T47D (cell line): ENCODE data around the gene GRID2.
"Not testable (repeated sequence)": the region's sequence is repeated elsewhere in the genome, so short reads cannot be mapped to it uniquely, and the experiment has no call there.

Source experiments
- DNase-seq, 2 experiments: peaks; one replicate each; pipeline versions ENCODE4 v3.0.0 to v3.0.0-alpha.2; 2011 to 2012; ENCODE audit warnings: low read depth in 1 of 2, low spot score in 1 of 2
- JUND ChIP-seq: IDR thresholded peaks from 2 replicates; pipeline ENCODE4 v1.6.1; 2012; ENCODE audit warnings: low read depth
- in situ Hi-C: cut with HindIII; loops from 2 replicates; pipeline ENCODE4 v1.10.0; 2016; ENCODE audit warnings: low sequenced_read_pairs, low pct_unique_long_range_greater_than_20kb

Gene GRID2

DNA sequence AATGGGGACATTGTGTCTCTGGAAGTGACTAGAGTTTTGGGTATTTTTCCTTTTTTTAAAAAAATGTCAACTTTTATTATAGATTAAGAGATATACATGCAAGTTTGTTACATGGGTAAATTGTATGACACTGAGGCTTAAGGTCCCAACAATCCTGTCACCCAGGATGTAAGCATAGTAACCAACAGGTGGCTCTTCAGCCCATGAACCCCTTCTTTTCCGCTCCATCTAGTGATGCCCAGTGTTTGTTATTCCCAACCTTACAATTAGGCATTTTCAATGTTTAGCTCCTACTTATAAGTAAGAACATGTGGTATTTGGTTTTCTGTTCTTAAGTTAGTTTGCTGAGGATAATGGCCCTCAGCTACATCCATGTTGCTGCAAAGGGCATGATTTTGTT lies 102.7 kb downstream of the GRID2 start:
- in situ Hi-C loops, result no loop called here
- DNase-seq, result peak in 1 of 2 experiments; percentile 3
- TF ChIP-seq JUND, result no peak

DNA sequence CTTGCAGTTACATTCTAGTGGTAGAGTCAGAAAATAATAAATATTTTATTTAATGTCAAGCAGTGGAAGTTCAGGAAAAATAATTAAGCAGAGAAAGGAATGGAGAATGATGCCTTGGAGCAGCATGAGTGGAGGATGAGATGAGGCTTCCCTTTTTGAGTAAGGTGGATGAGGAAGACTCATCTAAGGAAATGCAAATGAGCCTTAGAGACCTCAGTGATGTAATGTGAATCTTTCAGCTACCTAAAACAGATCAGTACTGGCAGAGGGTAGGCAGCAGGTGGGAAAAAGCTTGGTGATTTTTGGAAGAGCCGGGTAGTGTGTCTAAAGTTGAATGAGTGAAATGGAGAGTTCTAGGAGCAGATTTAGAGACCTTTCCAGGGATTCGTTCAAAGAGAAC lies 118.2 kb downstream of the GRID2 start:
- in situ Hi-C loops, result no loop called here
- TF ChIP-seq JUND, result no peak
- no peak for DNase-seq

DNA sequence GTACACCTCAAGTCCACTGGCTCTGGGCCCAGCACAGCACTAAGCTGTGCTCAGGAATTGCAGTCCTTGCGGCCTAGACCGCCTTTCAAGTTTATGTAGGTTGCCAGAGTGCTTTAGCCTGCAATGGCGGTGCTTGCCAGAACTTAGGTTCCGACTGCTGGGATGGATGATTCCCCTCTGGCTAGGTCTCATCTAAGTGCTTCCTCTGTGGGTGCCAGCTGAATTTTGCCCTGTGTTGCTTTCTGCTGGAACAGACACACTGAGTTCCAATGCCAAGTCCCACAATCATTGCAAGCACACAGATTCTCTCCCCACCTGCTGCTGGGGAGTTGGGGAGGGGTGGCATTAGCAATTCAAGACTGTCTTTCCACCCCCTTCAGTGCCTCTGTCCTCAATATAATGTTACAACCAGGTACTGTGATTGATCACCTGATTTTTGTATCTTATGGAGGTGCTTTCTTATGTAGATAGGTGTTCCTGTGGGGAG lies 129.5 kb downstream of the GRID2 start:
- DNase-seq, result no peak

DNA sequence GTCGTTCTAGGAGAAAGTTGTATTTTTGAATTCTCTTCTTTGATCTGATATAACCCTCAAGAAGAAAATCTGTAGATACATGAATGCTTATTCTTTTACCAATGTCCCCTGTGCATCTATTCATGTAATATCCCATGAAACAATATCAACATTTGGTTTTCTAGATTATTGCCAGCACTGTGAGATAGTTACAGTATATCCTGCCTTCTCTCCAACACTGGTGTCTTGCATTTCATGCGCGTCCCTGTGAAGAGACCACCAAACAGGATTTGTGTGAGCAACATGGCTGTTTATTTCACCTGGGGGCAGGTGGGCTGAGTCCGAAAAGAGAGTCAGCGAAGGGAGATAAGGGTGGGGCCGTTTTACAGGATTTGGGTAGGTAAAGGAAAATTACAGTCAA lies 135.0 kb downstream of the GRID2 start:
- DNase-seq, result not testable (repeated sequence)

More for the DNA sequence above, 129.5 kb downstream of the GRID2 start:
- TF ChIP-seq JUND, result no peak
- in situ Hi-C loops, result no loop called here

DNA sequence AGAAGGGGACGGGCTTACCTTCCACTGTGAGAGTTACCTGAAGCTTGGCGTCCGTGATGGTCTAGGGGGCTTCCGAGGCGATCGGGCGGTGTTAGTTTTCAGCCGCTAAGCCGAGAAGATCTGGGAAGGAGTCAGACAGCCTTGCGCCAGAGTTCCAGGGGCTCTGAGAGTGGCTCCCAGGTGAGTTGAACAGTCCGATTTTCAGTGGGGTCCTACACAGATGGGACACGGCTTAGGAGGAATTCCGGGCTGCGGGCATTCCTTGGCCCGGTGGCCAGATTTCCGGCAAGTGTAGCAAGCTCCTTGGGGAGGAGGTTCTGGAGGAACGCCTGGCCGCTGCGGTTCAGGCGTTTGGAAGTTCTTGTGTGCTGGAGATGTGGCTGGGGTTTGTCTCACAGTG lies 138.4 kb downstream of the GRID2 start:
- DNase-seq, in situ Hi-C loops: not testable (repeated sequence)

More for the DNA sequence above, 135.0 kb downstream of the GRID2 start:
- in situ Hi-C loops, result not testable (repeated sequence)

DNA sequence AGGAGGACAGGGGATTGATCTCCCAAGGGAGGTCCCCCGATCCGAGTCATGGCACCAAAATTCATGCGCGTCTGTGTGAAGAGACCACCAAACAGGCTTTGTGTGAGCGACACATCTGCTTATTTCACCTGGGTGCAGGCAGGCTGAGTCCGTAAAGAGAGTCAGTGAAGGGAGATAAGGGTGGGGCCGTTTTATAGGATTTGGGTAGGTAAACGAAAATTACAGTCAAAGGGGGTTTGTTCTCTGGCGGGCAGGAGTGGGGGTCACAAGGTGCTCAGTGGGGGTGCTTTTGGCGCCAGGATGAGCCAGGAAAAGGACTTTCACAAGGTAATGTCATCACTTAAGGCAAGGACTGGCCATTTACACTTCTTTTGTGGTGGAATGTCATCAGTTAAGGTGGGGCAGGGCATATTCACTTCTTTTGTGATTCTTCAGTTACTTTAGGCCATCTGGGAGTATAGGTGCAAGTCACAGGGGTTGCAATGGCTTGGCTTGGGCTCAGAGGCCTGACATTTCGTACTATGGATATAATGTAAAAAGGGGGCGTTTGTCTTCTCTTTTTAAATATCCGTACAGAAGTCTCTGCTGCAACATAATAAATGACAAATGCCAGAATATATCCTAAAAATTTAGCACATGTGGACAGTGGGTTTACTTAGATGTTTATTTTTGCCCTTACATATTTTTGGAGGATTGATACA lies 140.5 kb downstream of the GRID2 start:
- in situ Hi-C loops, DNase-seq: not testable (repeated sequence)

DNA sequence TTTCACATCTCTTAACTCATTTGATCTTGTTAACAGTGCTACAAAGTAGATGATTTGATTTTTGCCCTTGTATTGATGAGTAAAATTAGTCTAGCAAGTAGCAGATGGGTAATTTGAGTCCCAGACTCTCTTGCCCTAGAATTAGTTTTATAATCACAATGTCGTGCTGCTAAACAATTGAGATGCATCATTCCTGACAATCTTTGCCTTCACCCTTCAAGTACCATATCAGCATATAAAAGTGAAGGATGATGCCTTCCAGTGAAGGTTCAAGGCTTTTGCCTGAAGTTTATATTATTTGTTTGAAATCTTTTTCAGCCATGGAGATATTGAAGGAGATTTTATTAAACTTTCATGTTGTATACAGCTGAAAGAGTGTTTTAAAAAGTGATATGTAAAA lies 141.4 kb downstream of the GRID2 start:
- DNase-seq, result no peak
- no peak for TF ChIP-seq JUND
- in situ Hi-C loops, result no loop called here

DNA sequence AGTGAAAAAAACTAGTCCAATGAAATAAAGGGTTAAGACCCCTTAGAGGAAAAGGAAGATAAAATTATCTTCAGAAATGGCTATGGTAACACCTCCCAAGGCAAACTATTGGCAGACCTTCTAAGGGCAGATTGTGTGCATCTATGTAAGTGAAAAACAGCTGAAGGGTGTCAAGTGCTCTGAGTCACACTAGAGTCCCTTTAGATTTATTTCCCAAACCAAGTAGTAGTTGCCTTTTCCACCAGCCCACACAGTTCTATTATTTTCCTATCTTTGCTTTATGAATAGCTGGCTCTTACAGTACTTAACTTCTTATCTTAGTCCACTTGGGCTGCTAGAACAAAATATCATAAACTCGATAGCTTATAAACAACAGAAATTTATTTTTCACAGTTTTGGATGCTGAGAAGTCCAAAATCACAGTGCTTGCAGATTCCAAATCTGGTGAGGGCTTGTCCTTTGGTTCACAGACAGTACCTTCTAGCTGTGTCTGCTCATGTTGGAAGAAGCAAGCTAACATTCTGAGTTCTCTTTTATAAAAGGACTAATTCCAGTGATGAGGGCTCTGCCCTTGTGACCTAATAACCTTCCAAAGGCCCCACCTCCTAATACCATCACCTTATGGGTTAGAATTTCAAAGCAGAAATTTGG lies 143.6 kb downstream of the GRID2 start:
- DNase-seq, result no peak
- no peak for TF ChIP-seq JUND
- in situ Hi-C loops, result no loop called here

DNA sequence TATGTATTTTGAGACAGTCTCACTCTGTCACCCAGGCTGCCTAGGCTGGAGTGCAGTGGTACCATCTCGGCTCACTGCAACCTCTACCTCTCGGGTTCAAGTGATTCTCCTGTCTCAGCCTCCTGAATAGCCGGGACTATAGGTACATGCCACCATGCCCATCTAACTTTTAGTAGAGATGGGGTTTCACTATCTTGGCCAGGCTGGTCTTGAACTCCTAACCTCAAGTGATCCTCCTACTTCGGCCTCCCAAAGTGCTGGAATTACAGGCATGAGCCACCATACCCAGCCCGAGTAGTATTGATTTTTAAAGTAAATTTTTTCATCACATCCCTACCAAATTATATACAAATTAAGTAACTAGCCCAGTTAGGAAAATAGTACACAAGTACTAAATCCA lies 144.4 kb downstream of the GRID2 start:
- DNase-seq, in situ Hi-C loops: not testable (repeated sequence)

DNA sequence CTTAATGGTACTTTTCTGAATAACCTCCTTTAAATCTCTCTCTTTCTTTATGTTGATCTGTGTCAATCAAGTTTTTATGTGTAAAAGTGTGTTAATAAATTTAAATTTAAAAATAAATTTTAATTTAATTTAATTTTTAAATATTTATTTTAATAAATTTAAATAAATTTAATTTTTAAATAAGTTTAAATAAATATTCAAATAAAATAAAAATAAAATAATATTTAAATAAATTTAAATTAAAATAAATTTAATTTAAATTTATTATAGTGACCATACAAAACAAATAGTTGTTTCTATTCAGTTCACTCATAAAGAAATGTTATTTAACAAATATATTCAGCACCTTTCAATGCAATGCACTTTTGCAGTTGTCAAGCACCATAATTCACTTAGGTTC lies 146.9 kb downstream of the GRID2 start:
- in situ Hi-C loops, result no loop called here
- no peak for TF ChIP-seq JUND
- DNase-seq, result no peak

DNA sequence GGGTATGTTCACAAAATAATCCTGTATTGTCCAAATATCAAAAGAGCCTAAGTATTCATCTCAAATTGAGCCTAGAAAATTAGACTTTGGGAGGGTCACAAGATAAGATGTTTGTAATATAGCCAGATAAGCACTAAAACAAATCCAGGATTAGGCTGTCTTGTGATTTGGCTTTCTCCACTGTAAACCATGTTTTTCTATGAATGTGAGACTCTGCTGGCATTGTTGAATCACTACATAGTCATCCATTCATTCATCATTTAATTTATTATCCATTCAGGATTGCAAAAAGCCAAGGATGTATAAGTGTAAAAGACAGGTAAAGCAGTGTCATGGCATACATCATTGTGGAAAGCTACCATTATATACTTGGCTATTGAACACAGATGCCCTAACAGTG lies 148.0 kb downstream of the GRID2 start:
- no peak for TF ChIP-seq JUND
- in situ Hi-C loops, result no loop called here
- DNase-seq, result no peak

DNA sequence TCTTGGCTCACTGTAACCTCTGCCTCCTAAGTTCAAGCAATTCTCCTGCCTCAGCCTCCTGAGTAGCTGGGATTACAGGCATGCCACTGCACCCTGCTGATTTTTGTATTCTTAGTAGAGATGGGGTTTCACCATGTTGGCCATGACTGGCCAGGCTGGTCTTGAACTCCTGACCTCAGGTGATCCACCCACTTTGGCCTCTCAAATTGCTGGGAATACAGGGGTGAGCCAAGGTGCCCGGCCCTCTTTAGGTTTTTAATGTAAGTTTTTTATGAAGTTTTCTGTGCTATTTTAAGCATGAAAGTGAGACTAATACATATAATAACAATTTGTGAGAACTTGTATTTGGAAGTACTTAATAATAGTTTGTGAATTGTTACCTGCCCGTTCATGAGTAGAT lies 148.6 kb downstream of the GRID2 start:
- DNase-seq, in situ Hi-C loops: not testable (repeated sequence)

DNA sequence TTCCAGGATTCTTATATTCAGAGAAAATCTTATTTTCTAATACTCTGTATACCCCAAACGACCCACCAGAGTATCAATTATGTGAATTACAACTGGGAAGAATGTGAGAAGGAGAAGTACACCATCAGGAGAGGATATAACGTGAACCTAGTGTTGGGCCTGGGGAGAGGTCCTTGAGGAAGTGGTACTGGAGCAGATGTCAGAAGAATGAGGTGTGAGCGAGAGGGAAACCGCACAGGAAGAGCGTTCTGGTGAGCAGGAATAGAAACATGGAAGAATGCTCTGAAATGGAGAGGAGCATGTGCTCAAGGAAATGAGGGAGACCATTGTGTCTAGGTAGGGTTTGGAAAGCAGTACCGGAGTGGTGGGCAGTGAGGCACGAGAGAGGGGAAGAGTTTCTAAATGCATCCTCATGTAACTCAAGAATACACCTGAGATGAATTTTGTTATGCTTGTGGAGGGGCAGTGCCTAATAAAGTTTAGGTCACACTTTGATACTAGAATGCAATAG lies 151.6 kb downstream of the GRID2 start:
- no peak for TF ChIP-seq JUND
- DNase-seq, result no peak
- in situ Hi-C loops, result no loop called here
